B cell (primary cell): ENCODE measurements around the gene FAM124A. TPM values are rescaled to one million over a fixed set of nuclear protein-coding genes. Genes with fewer than 3 reads are reported as not detected.

Source experiments
- ATAC-seq: fragments of 200-7000 bp; cut with Tn5 transposase; one replicate; pipeline ENCODE4 v1.10.0; 2021; ENCODE audit warnings: low read depth, mild to moderate bottlenecking, moderate number of reproducible peaks, moderate library complexity
- CTCF ChIA-PET: fragments of 350-600 bp; sonication (Branson Sonifier 250); formaldehyde crosslinking; loops from one replicate; lab custom pipeline; 2021; ENCODE audit warnings: antibody characterized with exemption, inconsistent platforms; lab: Charles Lee
- POLR2A ChIA-PET: fragments of 350-600 bp; sonication (Branson Sonifier 250); formaldehyde crosslinking; loops from one replicate; lab custom pipeline; 2021; ENCODE audit warnings: antibody characterized with exemption; lab: Charles Lee
- DNase-seq: peaks from one replicate; pipeline ENCODE4 v3.0.0; 2013
- H2AFZ ChIP-seq: 2 replicates; pipeline ENCODE4 v1.6.1; 2012; ENCODE audit warnings: mild to moderate bottlenecking, low read depth, low read length; ENCODE audit not compliant: insufficient read depth, poor library complexity, severe bottlenecking
- H3K27ac ChIP-seq, 2 donors: 1 replicate in 1 of 2; 2 replicates in 1 of 2; pipeline ENCODE4 v1.5.1; 2012 to 2013; ENCODE audit warnings: low read length in 2 of 2, mild to moderate bottlenecking in 2 of 2, moderate library complexity in 1 of 2
- H3K27me3 ChIP-seq, 4 experiments: fragments of 200-600 bp in 1 of 4; sonication (generic) in 1 of 4; replicated peaks in 1 of 4; 1 replicate in 2 of 4; 2 replicates in 2 of 4; pipeline versions ENCODE4 v1.6.1 to v1.7.0; 2013 to 2016; ENCODE audit warnings: low read length in 3 of 4, mild to moderate bottlenecking in 2 of 4, mixed read lengths in 1 of 4, moderate library complexity in 1 of 4; ENCODE audit not compliant: insufficient read depth in 4 of 4, control insufficient read depth in 3 of 4; ENCODE audit errors: control extremely low read depth in 1 of 4
- H3K36me3 ChIP-seq, 2 experiments: replicated peaks in 1 of 2; 1 replicate in 1 of 2; 2 replicates in 1 of 2; pipeline versions ENCODE4 v1.6.1 to v1.7.1; 2013; ENCODE audit warnings: low read length in 1 of 2; ENCODE audit not compliant: insufficient read depth in 2 of 2, control insufficient read depth in 1 of 2; ENCODE audit errors: control extremely low read depth in 1 of 2, extremely low read depth in 1 of 2
- H3K4me1 ChIP-seq, 2 donors: fragments of 200-600 bp in 1 of 2; sonication (generic) in 1 of 2; 1 replicate in 1 of 2; 2 replicates in 1 of 2; pipeline versions ENCODE4 v1.5.1 to v1.6.1; 2013 to 2017; ENCODE audit warnings: low read length in 2 of 2; ENCODE audit not compliant: control insufficient read depth in 2 of 2, insufficient read depth in 2 of 2
- H3K4me2 ChIP-seq: replicated peaks from 2 replicates; pipeline ENCODE3; 2012; ENCODE audit warnings: mild to moderate bottlenecking, low read depth, low read length; ENCODE audit not compliant: poor library complexity, severe bottlenecking
- H3K4me3 ChIP-seq, 5 experiments: fragments of 200-600 bp in 1 of 5; sonication (generic) in 1 of 5; 1 replicate in 3 of 5; 2 replicates in 2 of 5; pipeline versions ENCODE4 v1.5.1 to v1.7.0; 2011 to 2016; ENCODE audit warnings: low read length in 4 of 5, mild to moderate bottlenecking in 4 of 5, low read depth in 2 of 5, control low read depth in 1 of 5, moderate library complexity in 1 of 5; ENCODE audit not compliant: insufficient read depth in 1 of 5; ENCODE audit errors: control extremely low read depth in 1 of 5, extremely low read depth in 1 of 5
- H3K79me2 ChIP-seq: fragments of 200-600 bp; sonication (generic); one replicate; pipeline ENCODE4 v1.6.0; 2016; ENCODE audit warnings: low read length; ENCODE audit not compliant: control insufficient read depth, insufficient read depth
- H3K9ac ChIP-seq: fragments of 200-600 bp; sonication (generic); 2 replicates; pipeline ENCODE4 v1.6.1; 2017; ENCODE audit warnings: mild to moderate bottlenecking, low read length, moderate library complexity
- H3K9me3 ChIP-seq, 3 donors: one replicate each; pipeline versions ENCODE4 v1.6.1 to v1.7.1; 2013; ENCODE audit warnings: low read length in 2 of 3; ENCODE audit not compliant: control insufficient read depth in 2 of 3, insufficient read depth in 1 of 3; ENCODE audit errors: control extremely low read depth in 1 of 3
- H4K20me1 ChIP-seq: 2 replicates; pipeline ENCODE4 v1.6.0; 2012; ENCODE audit warnings: mild to moderate bottlenecking, low read length; ENCODE audit not compliant: insufficient read depth, control insufficient read depth, poor library complexity, severe bottlenecking
- H3K27ac Mint-ChIP-seq: one replicate; pipeline ENCODE4 v1.8.0; 2021; ENCODE audit warnings: mixed read lengths
- H3K27me3 Mint-ChIP-seq: one replicate; pipeline ENCODE4 v1.8.0; 2021; ENCODE audit warnings: mixed read lengths
- H3K4me1 Mint-ChIP-seq: one replicate; pipeline ENCODE4 v1.8.0; 2021; ENCODE audit warnings: mixed read lengths
- H3K4me3 Mint-ChIP-seq: one replicate; pipeline ENCODE4 v1.8.0; 2021; ENCODE audit warnings: mixed read lengths
- H3K9me3 Mint-ChIP-seq: one replicate; pipeline ENCODE4 v1.8.0; 2022; ENCODE audit warnings: mixed read lengths; ENCODE audit not compliant: insufficient read depth
- EZH2 ChIP-seq: IDR thresholded peaks from 2 replicates; pipeline ENCODE4 v1.6.1; 2012; ENCODE audit warnings: borderline replicate concordance, low read depth, mild to moderate bottlenecking, moderate library complexity, low read length; ENCODE audit not compliant: insufficient read depth, poor library complexity, severe bottlenecking
- WGBS: methylation state at CpG from one replicate; pipeline ENCODE4 v1.1.5; 2013; ENCODE audit warnings: missing lambda C conversion rate; ENCODE audit not compliant: insufficient coverage; 5-methylcytosine and 5-hydroxymethylcytosine counted together
- intact Hi-C: fragments of 100-400 bp; cut with micrococcal nuclease; formaldehyde crosslinking; loops from one replicate; pipeline ENCODE4 v1.10.0; 2022
- polyA plus RNA-seq: library from polyadenylated mRNA; depleted of rRNA; stranded (reverse); fragments of >200 nt; gene quantifications from 2 replicates; pipeline ENCODE4 v1.2.3, GENCODE V29; 2012
- total RNA-seq, 2 donors: library from RNA; stranded (reverse); fragments of 120-200 nt in 1 of 2; gene quantifications; 1 replicate in 1 of 2; 2 replicates in 1 of 2; pipeline versions ENCODE4 v1.2.3 to v1.2.4, GENCODE V29; 2013 to 2022
- TF ChIP-seq, protein P1 (sequence below): fragments of 200-600 bp; IDR thresholded peaks from one replicate; pipeline ENCODE4 v1.8.0; 2022; ENCODE audit warnings: antibody characterized with exemption, mild to moderate bottlenecking

FAM124A gene
- total and polyA plus RNA-seq, 2 donors (not counting 1 experiment from before 2014, with no cell fraction given), result 0.09 to 0.39 TPM

DNA sequence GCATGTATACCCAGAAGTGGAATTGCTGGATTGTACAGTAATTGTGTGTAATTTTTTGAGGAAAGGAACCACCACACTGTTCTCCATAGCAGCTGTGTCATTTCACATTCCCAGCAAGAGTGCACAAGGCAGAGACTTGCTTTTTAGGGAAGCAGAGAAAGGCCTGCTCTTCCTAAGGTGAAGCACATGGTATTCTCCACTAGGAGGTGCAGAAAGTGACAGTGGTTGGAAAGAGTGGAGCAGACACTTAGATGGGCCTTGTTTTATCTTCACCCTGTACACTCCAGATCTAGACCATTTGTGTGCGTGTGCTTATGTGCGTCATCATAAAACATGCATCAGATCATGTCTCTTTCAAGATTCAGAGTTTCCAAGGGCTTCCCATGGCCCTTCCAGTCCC is 35.0 kb downstream of the FAM124A start:
- TF ChIP-seq, protein P1, sequence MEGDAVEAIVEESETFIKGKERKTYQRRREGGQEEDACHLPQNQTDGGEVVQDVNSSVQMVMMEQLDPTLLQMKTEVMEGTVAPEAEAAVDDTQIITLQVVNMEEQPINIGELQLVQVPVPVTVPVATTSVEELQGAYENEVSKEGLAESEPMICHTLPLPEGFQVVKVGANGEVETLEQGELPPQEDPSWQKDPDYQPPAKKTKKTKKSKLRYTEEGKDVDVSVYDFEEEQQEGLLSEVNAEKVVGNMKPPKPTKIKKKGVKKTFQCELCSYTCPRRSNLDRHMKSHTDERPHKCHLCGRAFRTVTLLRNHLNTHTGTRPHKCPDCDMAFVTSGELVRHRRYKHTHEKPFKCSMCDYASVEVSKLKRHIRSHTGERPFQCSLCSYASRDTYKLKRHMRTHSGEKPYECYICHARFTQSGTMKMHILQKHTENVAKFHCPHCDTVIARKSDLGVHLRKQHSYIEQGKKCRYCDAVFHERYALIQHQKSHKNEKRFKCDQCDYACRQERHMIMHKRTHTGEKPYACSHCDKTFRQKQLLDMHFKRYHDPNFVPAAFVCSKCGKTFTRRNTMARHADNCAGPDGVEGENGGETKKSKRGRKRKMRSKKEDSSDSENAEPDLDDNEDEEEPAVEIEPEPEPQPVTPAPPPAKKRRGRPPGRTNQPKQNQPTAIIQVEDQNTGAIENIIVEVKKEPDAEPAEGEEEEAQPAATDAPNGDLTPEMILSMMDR, result no peak
- TF ChIP-seq EZH2, result no peak
- Histone ChIP-seq H2AFZ (no peak overlapping the region), H3K9me3 (no peaks in the 10 kb centered on the region), H3K36me3 (no peaks in the 10 kb centered on the region), H3K27me3 (no peaks in the 10 kb centered on the region), H3K9ac (no peak overlapping the region), H3K4me3 (no peak overlapping the region), H3K4me1 (peaks cover 15 to 16% of the 10 kb centered on the region in 2 donors), H3K79me2 (no peaks in the 10 kb centered on the region), H4K20me1 (no peaks in the 10 kb centered on the region), H3K4me2 (no peak overlapping the region), H3K27ac (no peak overlapping the region)
- Mint-ChIP-seq H3K4me1 (peaks cover 19% of the 10 kb centered on the region), H3K4me3 (no peak overlapping the region), H3K27ac (no peak overlapping the region), H3K9me3 (no peaks in the 10 kb centered on the region), H3K27me3 (peaks cover 14% of the 10 kb centered on the region)
- CTCF ChIA-PET, result no interaction called here
- DNase-seq (no peak), ATAC-seq (no peak)
- intact Hi-C loops, result no loop called here
- WGBS, result 100% methylated on average over 2 of the region's 2 CpGs
- POLR2A ChIA-PET, result no interaction called here

DNA sequence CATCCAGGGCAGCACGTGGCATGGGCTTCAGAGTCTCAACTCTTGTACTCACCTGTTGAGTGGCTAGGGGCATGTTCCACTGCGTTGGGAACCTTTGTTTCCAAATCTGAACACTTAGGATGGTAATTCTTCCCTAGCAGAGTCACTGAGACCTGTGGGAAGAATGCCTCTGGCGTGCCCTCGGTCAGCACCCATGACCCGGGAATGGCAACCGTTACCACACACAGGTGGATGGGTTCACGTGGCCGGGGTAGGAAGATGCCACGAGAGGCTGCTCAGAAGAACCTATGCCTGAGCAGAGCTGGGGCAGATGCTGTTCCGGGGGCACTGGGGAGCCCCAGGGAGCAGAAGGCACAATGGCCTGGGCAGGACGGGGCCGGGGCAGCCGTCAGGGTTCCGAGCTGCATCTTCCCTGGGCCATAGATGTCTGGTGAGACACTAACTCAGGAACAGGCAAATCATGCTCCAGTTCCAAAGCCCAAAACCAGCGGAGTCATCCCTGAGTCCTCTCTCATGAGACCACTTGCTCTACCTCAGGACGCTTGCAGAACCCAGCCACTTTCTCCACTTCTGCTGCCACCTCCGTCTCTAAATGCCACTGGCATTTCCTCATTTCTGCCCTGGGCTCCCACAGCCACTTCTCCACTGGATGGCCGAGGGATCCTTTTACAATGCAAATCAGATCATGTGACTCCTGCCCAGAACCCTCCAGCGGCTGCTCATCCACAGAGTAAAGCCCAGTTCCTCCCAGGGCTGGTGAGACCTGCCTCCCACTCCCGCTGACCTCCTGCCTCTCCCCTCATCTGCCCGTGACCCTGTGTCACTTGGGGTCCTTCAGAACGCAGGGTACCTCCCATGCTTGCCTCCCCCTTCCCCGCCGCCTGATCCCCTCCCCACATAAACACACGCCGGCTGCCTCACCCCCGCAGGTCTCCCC is 36.7 kb downstream of the FAM124A start:
- intact Hi-C loops, result no loop called here
- Mint-ChIP-seq H3K27ac (no peak overlapping the region), H3K27me3 (peaks cover 14% of the 10 kb centered on the region), H3K4me3 (no peak overlapping the region), H3K4me1 (peaks cover 7% of the 10 kb centered on the region), H3K9me3 (no peaks in the 10 kb centered on the region)
- Histone ChIP-seq H2AFZ (no peak overlapping the region), H3K79me2 (no peaks in the 10 kb centered on the region), H3K27ac (no peak overlapping the region), H3K4me3 (no peak overlapping the region), H3K4me1 (peaks cover 3 to 4% of the 10 kb centered on the region in 2 donors), H3K4me2 (no peak overlapping the region), H4K20me1 (no peaks in the 10 kb centered on the region), H3K9ac (no peak overlapping the region), H3K9me3 (no peaks in the 10 kb centered on the region), H3K36me3 (no peaks in the 10 kb centered on the region), H3K27me3 (no peaks in the 10 kb centered on the region)
- DNase-seq (no peak), ATAC-seq (no peak)
- 93% methylated on average over 26 of the region's 27 CpGs for WGBS
- ChIA-PET CTCF (no interaction called here), POLR2A (no interaction called here)
- TF ChIP-seq, protein P1, result no peak
- no peak for TF ChIP-seq EZH2
